ENCODE results near the gene NELFA.

The NELFA gene

GRCh38 chr4:2008921-2009650, at the start of gene NELFA:
TSS of gene NELFA (minus strand) at chr4:2008974. CDS start at chr4:2008959, 15 bp downstream.
- peak; percentile 95 for DNase-seq

DNA sequence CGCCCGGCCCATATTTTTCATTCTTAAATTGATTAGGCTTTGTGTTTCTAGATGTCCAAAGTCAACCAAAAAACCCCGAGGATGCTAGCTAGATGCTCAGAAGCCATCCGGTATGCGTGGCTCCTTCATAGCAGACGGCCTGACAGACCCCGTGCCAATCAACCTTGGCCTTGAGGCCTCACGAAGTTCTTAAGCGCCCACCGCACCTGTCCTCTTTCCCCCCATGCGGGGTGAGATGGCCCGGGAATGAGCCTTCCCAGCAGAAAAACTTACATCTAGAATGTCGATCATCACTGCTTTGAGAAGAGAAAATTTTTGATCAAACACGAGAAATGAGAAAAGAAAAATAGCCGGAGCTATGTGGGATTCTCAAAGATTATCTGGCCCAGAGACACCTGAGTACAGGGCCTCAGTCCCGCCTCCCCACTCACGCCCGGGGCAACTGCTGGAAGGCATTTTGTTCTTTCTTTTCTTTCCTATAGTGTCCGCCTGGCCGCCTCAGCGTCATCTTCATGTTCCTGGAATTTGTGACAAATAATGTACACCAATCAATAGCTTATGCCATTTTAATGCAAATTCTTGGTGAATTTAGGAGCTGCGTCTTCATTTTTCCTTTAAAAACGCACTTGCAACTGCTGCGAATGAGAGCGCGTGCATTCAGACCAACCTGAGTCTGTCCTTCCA, 48.8 kb upstream of the NELFA start:
- no peak for DNase-seq

- no peak for DNase-seq
These were observed 45.4 kb upstream of the NELFA start for GRCh38 chr4:2054217-2054616.

GRCh38 chr4:2051086-2051485, 42.3 kb upstream of the NELFA start:
- no peak for DNase-seq

- DNase-seq: no peak
These were observed 41.0 kb upstream of the NELFA start for GRCh38 chr4:2049811-2050210.

GRCh38 chr4:2049381-2049780, 40.6 kb upstream of the NELFA start:
- DNase-seq: no peak

DNA sequence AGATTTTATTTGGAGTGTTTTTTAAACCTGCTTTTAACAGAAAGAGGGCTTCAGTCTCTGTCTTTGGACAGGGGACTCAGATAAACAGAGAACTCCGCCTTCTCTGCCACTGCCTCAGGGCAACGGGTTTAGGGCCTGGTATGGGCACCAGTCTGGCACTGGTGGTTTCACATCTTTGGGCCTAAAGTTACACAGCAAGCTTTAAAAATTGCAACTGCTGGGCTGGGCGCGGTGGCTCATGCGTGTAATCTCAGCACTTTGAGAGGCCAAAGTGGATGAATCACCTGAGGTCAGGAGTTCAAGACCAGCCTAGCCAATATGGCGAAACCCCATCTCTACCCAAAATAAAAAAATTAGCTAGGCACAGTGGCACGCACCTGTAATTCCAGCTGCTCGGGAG, 40.1 kb upstream of the NELFA start:
- DNase-seq: no peak

DNA sequence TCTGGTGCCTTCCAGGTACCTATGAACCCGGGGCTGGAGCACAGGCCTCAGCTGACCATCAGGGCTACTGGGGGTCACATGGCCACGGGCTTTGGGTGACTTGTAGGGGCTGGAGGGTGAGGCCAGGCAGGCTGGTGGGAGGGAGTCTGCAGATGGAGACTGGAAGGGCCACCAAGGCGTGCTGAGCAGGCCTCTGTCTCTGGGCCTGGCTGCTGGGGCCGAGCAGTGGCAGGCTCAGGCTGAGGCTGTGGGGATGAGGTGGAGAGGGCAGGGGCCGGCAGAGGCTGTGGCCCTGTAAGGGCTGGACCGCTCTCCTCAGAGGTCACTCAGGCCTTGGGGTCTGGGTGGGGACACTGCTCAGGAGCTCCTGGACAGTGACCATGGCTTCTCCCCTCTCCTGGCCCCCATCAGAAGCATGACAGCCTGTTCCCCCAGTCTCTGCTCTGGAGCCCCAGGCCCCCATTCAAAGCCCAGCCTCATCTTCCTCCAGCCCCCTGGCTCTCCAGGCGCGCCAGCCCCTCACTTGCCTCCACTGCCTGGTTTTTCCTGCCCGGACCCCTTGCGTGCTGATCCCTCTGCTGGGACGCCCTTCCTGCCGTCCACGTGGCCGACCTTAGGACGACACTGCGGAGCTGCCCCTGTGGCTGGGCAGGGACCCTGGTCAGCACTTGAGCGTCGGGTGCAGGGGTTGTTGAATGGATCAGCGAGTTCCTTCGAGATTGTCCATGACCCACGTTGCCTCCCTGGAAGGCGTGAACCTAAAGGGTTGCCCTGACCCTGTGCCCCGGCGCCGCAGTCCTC, 39.2 kb upstream of the NELFA start:
- no peak for DNase-seq

DNA sequence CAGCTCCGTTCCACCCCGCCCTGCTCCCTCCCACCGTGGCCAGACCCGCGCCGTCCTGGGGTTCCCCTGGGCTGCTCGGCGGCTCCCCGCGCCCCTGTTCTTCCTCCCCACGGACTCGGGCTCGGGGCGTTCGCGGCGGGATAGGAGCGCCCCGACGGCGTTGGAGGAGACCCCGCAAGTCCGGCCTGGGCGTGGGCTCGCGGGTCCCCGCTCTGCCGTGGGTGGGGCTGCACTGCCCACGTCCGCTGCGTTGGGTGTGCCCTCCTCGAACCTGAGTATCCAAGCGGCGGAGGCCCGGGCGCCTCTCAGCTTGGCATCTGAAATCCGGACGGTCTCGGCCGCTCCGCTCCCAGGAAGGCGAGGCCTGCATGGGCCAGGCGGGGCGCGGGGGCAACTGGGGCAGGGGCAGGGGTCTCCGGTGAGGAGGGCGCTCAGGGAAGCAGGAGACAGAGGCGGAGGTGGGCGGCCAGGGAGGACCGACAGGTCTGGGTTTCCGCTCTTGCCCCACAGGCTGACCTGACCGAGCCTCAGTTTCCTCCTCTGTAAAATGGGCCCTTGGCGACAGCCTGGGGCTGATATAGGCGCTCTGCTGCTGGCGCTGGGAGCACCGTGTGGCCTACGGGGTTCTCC, 38.4 kb upstream of the NELFA start:
- no peak for DNase-seq

DNA sequence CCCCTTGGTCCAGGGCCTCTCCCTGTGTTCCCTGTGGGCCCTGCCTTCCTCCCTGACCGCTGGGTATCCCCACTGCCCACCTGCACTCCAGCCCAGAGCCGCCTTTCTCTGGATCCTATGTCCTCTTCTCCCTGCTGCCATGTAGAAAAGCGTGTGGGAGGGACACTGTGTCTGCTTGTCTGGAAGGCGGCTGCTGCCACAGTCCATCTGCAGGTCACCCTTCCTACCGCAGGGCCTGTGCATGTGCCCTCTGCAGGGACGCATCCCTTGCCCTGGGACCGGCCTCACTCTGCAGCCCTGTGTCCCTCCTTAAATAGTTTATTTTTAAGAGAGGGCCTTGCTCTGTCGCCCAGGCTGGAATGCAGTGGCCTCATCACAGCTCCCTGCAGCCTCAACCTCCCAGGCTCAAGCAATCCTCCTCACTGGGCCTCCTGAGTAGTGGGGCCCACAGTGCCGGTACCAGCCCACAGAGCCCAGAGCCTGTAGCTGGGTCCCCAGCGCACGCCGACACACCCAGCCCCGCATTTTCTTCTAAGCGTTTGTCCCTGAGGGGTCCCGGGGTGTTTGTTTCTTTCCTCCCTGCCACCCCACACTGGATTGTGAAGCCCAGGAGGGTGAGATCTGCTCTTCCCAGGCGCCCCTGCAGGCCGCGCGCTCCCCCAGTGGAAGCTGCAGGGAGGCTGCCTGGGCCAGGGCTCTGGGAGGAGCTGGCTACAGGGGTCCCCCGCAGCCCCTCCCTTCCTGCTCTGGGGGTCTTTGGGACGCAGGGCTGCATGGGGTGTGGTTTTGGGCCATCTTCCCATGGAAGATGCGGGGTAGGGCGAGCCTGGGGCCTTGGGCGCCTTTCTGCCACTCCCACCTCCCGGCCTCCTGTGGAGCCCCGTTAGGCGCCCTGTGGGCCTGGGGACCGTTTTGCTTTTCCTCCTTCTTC, 37.5 kb upstream of the NELFA start:
- no peak for DNase-seq

DNA sequence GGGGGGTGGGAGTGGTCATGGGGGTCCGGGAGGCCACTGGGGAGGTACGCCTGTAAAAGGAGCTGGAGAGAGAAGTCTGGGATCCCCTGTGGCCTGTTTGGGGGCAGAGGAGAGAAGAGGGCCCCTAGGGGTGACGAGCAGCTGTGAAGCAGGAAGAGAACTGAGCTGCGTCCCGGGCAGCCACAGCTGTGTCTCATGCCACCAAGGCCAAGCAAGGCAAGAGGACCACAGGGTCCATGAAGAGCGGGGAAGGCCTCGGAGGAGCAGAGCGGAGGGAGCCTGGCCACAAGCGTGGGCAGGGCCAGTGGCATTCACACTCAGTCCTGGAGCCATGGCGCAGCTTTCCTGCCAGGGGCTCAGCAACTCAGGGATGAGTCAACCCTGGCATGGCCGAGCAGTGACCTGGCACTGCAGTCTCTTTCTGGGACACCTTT, 36.8 kb upstream of the NELFA start:
- DNase-seq: no peak

DNA sequence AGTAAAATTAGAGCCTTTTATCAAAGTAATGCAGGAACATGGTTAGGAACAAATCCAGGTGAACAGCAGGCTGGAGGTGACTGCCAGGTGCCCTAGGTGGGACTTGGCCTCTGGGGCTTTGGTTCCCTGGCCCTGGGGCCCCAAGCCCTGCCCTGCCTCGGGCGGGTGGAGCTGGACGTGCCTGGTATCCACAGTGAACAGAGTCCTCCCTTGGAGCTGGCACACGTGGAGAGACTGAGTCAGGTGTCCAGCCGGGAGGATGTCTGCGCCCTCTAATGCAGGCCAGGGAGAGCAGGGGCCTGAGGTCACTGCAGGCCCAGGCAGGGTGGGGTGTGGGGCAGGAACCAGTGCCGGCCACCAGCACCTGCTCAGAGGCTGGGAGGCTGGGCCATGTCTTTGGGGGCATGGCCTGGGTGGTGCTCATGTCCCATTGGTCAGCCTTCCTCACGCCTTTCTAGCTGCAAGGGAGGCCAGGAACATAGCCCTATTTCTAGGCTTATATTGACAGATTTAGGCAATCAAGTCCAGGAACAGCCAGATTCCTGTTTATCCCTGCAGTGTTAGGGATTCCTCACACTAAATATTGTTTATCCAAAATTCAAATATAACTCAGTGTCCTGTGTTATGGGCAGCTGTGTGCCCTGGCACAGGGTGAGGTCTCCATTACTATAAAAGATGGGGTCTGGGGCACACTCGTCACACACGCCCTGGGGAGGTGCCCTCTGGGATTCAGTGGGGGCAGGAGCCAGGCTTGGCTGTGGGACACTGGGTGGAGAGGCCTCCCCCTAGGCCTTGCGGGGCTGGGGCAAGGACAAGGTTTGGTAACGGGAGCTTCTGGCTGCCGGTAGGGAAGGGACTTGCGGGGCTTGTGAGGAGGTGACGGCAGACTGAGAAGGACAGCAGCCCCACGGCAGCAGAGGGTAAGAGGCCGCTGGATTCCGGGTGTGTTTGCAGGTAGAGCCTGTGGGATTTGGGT, 36.1 kb upstream of the NELFA start:
- DNase-seq: no peak

DNA sequence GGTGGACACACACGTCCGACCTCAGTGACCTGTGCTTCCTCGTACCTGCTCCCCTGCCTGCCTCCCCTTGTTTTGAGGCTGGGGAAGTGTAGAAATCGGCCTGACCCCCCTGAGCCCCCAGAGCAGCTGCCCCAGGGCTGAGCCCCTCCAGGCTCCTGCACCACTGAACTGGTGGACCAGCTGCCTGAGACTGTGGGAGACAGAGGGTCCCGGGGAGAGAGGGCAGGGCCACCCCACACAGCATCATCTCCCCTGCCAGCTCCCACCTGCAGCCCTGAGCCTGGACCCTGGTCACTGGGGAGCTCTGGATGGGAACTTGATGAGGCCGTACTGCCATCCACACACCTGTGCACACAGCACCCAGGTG, 35.3 kb upstream of the NELFA start:
- no peak for DNase-seq

DNA sequence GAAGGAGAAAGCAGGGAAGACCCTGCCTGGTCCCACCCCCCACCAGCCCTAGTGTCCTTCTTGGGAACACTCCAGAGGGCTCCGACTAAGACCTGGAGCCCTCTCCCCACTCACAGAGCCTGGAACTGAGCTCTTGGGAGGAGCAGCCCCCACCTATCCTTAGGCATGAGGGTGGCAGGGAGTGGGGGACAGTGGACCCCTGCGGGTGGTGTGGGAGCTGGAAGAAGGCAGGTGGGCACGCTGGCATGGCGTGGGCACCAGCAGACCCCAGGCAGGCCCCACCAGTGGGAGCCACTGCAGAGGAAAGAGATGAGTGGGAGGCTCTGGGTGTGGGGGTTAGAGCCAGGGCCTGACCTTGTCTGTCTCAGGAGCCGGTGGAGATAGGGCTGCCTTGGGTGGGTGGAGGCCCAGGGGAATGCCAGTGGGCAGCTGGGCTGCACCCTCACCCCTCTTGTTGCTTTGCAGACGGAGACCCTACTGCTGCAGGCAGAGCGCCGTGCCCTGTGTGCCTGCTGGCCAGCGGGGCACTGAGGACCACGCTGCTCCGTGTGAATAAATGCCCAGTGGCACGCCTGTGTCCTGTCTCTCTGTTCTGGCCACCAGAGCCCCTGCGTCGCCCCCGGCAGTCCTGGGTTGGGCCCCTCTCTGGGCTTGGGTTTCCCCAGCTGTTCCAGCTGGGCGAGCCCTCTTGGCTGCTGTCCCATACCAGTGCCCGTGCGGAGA, 34.8 kb upstream of the NELFA start:
- no peak for DNase-seq

DNA sequence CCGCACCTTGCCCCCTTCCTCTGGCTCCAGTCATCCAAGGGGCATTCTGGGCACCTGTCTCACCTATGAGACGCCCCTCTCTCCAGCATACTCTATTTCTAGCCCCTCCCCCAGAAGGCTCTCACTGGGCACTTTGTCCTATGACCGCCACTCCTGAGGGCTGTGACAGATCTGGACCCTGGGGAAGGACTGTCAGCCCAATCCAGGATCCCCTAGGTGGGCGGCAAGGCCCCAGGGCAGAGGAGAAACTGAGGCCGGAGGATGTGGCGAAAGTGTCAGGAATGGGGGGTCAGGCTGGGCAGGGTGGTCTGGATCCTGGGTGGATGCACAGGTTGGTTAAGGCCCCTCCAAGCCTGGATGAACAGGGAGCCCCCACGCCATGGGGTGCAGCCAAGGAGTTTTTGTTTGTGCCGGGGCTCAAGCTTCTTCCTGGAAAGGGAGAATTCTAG, 34.2 kb upstream of the NELFA start:
- DNase-seq: no peak

- DNase-seq: peak; percentile 21
These were observed 33.6 kb upstream of the NELFA start for GRCh38 chr4:2042204-2042946.

DNA sequence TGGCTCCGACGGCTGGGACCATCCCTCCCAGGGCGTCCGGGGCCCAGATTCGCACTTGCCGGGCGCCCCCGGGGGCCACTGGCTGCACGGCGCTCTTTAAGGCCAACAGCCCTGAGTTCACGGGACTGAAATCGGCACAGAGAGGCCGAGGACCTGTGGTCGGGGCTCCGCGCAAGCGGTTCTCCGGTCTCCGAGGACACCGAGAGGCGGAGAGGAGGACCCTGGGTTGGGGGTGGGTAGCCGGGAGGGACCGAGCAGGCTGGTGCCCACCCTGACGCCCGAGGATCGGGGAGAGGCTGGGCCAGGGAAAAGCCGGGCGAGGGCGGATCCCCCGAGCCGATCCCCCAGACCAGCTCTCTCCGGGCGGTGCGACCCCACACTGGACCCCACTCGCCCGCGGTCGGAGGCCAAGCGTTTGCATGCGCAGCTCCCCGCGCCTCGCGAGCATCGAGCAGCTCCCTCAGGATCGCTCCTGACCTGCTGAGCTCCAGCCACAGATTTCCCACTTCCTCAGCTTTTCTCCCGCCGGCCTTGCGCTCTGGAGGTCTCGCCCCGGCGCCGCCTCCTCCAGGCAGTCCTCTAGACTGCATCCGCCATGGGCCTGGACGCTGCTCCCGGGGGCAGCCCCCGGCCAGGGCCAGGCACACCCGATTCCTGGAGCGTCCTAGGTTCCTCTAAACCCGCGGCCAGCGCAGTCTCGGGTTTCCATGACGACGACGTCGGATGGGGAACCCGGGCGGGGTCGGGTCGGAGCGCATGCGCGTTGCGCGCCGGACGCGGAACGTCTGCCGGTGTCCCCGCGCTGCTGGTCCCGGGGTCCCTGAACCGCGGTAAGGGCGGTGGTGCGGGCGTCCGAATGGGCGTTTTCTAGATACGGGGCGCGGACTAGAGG, 32.7 kb upstream of the NELFA start:
- DNase-seq: peak; percentile 91

All from activated CD4-positive, alpha-beta T cell treated with anti-CD3 and anti-CD28 coated beads, Interleukin-2, amount 50 U/mL, for 16 hours (primary cell).